ENCODE measurements around the gene CCNL1. TPM values are rescaled to one million over a fixed set of nuclear protein-coding genes. Genes with fewer than 3 reads are reported as not detected.
"Not testable (repeated sequence)": the region's sequence is repeated elsewhere in the genome, so short reads cannot be mapped to it uniquely, and the experiment has no call there.

Gene CCNL1
- total RNA-seq, 1 experiment from 2014 or later, result 291 TPM

DNA sequence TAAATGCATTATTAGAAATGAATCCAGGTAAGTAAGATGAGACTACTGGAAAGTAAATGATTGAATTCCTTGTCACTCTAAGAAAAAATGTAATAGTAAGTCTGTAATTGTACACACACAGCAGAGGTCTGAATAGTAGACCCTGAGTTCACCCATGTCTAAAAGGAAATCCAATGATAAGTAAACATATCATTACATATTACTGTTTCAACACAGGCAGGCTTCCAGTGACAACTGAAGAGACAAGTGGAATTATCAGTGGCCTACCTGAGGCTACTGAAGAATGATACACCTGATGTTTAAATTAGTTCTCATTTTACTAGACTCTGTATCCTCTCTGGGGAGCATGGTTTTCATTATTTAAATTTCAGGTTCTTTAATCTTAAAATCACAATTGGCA, 6.2 kb upstream of the CCNL1 start:
- no peak for DNase-seq
- BruUV-seq (replicated peaks), result no TSS peak
- TF ChIP-seq, protein P1, sequence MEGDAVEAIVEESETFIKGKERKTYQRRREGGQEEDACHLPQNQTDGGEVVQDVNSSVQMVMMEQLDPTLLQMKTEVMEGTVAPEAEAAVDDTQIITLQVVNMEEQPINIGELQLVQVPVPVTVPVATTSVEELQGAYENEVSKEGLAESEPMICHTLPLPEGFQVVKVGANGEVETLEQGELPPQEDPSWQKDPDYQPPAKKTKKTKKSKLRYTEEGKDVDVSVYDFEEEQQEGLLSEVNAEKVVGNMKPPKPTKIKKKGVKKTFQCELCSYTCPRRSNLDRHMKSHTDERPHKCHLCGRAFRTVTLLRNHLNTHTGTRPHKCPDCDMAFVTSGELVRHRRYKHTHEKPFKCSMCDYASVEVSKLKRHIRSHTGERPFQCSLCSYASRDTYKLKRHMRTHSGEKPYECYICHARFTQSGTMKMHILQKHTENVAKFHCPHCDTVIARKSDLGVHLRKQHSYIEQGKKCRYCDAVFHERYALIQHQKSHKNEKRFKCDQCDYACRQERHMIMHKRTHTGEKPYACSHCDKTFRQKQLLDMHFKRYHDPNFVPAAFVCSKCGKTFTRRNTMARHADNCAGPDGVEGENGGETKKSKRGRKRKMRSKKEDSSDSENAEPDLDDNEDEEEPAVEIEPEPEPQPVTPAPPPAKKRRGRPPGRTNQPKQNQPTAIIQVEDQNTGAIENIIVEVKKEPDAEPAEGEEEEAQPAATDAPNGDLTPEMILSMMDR (IDR thresholded peaks at IDR 0.05; ENCODE audit: unreplicated experiment), result no peak
- CTCF ChIA-PET, result interaction anchor here (1.2 kb wide), 1 partner anchor 36 kb away, joined by 7 read pairs; no protein-coding TSS in a partner anchor
- Mint-ChIP-seq H3K27ac (ENCODE audit: unreplicated experiment) (peak overlapping the region; percentile 5), H3K9me3 (ENCODE audit: low read depth, unreplicated experiment) (no peaks in the 10 kb centered on the region), H3K4me1 (ENCODE audit: low read depth, unreplicated experiment) (peaks cover 44% of the 10 kb centered on the region), H3K27me3 (ENCODE audit: unreplicated experiment) (no peaks in the 10 kb centered on the region), H3K4me3 (ENCODE audit: low read depth, unreplicated experiment) (no peak overlapping the region), H3K36me3 (ENCODE audit: insufficient read depth, unreplicated experiment) (peaks cover 19% of the 10 kb centered on the region)
- intact Hi-C loops (cut with micrococcal nuclease; ENCODE audit: unreplicated experiment), result loop anchor here (1.0 to 2.0 kb wide), 2 partner anchors 8 to 35 kb away; no protein-coding TSS in a partner anchor

DNA sequence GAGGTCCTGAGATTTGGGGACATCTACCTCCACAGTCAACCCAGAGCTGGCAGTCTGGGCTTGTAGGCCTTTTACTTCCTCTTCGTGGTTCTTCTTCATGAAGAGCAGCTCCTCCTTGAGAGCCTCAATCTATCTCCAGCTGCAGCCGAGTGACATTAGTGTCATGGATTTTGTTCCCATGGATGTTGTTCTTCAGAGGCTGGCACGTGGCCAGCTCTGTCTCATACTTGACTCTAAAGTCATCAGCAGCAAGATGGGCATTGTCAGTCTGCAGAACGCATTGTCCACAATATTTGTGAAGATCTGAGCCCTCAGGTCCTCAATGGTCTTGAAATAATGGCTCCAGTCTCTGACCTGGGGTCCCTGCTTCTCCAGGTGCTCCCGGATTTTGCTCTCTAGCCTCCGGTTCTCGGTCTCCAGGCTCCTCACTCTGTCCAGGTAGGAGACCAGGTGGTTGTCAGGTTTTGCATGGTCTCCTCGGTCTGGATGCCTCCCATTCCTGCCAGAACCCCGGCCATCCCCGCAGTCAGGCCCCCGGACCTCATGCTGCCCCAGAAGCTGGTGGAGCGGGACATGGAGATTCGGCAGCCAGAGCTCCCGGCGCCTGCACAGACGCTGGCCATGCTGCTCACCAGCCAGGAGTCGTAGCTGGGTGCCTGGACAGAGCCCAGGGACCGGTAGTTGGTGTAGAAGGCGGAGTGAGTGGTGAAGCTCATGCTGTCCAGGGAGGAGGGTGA, 3.4 kb upstream of the CCNL1 start:
- Mint-ChIP-seq H3K9me3 (ENCODE audit: low read depth, unreplicated experiment) (no peaks in the 10 kb centered on the region), H3K27ac (ENCODE audit: unreplicated experiment) (no peak overlapping the region), H3K27me3 (ENCODE audit: unreplicated experiment) (no peaks in the 10 kb centered on the region), H3K36me3 (ENCODE audit: insufficient read depth, unreplicated experiment) (peaks cover 46% of the 10 kb centered on the region), H3K4me1 (ENCODE audit: low read depth, unreplicated experiment) (peaks cover 49% of the 10 kb centered on the region), H3K4me3 (ENCODE audit: low read depth, unreplicated experiment) (no peak overlapping the region)
- CTCF ChIA-PET, result interaction anchor here (0.7 to 1.6 kb wide), 4 partner anchors 10 to 336 kb away, joined by 3 to 15 read pairs (median 3); no protein-coding TSS in a partner anchor
- no peak for DNase-seq
- TF ChIP-seq, protein P1 (IDR thresholded peaks at IDR 0.05; ENCODE audit: unreplicated experiment), result no peak
- BruUV-seq (replicated peaks), result no TSS peak
- intact Hi-C loops (cut with micrococcal nuclease; ENCODE audit: unreplicated experiment), result loop anchor here (5.0 kb wide), 1 partner anchor 334 kb away; no protein-coding TSS in a partner anchor

DNA sequence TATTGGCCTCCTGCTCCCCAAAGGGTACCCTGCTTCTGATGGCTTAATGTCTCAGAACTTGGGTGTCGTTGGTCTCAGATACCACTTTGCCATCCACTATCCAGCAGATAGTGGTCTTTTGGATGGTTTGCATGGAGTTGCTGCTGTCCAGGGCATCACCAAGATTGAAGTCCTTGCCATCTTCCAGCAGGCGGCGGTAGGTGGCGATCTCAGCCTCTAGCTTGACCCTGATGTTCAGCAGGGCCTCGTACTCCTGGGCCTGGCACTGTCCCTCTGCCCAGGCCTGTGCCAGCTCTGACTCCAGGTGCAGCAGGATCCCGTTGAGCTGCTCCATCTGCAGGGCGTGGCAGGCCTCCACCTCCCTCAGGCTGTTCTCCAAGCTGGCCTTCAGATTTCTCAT, 2.7 kb upstream of the CCNL1 start:
- intact Hi-C loops (cut with micrococcal nuclease; ENCODE audit: unreplicated experiment), result loop anchor here (5.0 kb wide), 1 partner anchor 335 kb away; no protein-coding TSS in a partner anchor
- not testable (repeated sequence) for BruUV-seq (replicated peaks); H3K27me3 Mint-ChIP-seq (ENCODE audit: unreplicated experiment); H3K4me3 Mint-ChIP-seq (ENCODE audit: low read depth, unreplicated experiment); H3K9me3 Mint-ChIP-seq (ENCODE audit: low read depth, unreplicated experiment); H3K27ac Mint-ChIP-seq (ENCODE audit: unreplicated experiment)
- DNase-seq, result peak; percentile 58
- H3K36me3 Mint-ChIP-seq (ENCODE audit: insufficient read depth, unreplicated experiment), result peaks cover 54% of the 10 kb centered on the region
- H3K4me1 Mint-ChIP-seq (ENCODE audit: low read depth, unreplicated experiment), result peaks cover 53% of the 10 kb centered on the region
- CTCF ChIA-PET, result interaction anchor here (0.6 to 1.6 kb wide), 4 partner anchors 13 to 337 kb away, joined by 3 to 15 read pairs (median 4); no protein-coding TSS in a partner anchor
- TF ChIP-seq, protein P1 (IDR thresholded peaks at IDR 0.05; ENCODE audit: unreplicated experiment), result peak; percentile 36

DNA sequence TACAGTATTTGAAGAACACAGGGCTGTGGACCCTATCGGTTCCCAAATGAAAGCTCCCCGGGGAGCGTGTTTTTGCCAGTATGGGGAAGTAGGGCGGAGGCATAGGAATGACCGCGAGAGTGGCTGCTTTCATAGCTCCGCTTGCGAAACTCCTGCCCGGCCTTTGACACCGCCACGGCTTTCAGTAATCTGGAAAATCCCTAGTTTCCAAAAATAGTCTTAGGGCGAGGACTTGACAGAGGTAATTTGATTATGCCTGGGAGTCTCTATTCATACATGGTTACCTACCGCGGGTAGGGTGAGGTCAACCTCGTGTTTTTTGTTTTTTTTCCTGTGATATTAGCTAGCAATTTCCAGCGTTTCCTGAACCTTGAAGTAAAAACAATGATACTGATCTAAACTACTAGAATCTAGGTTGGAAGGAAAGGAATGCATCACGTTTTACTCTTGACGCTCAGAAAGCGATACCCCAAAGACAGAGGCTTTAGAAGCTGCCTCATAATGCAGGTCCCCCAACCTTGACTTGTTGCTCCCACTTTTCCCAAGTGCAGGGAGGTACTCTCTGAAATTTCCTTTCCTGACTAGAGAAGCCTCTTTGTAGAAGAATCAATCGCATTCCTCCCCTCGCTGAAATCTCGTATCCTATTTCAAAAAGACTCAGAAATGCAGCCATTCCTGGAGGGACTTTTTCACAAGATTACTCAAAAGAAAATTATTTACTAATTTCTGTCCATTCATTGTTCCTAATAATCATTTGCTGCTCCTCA, 894 bp upstream of the CCNL1 start:
- H3K4me3 Mint-ChIP-seq (ENCODE audit: low read depth, unreplicated experiment), result peak overlapping the region; percentile 89
- H3K27me3 Mint-ChIP-seq (ENCODE audit: unreplicated experiment), result no peaks in the 10 kb centered on the region
- BruUV-seq (replicated peaks), result no TSS peak
- peak overlapping the region; percentile 99 for H3K27ac Mint-ChIP-seq (ENCODE audit: unreplicated experiment)
- peaks cover 72% of the 10 kb centered on the region for H3K36me3 Mint-ChIP-seq (ENCODE audit: insufficient read depth, unreplicated experiment)
- peak; percentile 88 for DNase-seq
- H3K4me1 Mint-ChIP-seq (ENCODE audit: low read depth, unreplicated experiment), result peaks cover 49% of the 10 kb centered on the region
- TF ChIP-seq, protein P1 (IDR thresholded peaks at IDR 0.05; ENCODE audit: unreplicated experiment), result no peak
- CTCF ChIA-PET, result interaction anchor here (0.6 to 2.3 kb wide), 7 partner anchors 14 to 338 kb away, joined by 3 to 43 read pairs (median 4); no protein-coding TSS in a partner anchor
- intact Hi-C loops (cut with micrococcal nuclease; ENCODE audit: unreplicated experiment), result loop anchor here (1.0 to 5.0 kb wide), 3 partner anchors 14 to 336 kb away; no protein-coding TSS in a partner anchor
- H3K9me3 Mint-ChIP-seq (ENCODE audit: low read depth, unreplicated experiment), result no peaks in the 10 kb centered on the region
